Left ventricle myocardium inferior (tissue), 1 donor: ENCODE measurements around the gene ABCC9. TPM values are rescaled to one million over a fixed set of nuclear protein-coding genes. Genes with fewer than 3 reads are reported as not detected.

Source experiments
- DNase-seq: peaks from one replicate; pipeline ENCODE4 v3.0.0-alpha.2; 2020
- H3K27ac ChIP-seq: fragments of 200-600 bp; replicated peaks from 2 replicates; pipeline ENCODE4 v1.8.0; 2021
- H3K27me3 ChIP-seq: fragments of 200-600 bp; 2 replicates; pipeline ENCODE4 v1.8.0; 2021; ENCODE audit warnings: low read depth
- H3K36me3 ChIP-seq: fragments of 200-600 bp; 2 replicates; pipeline ENCODE4 v1.8.0; 2021
- H3K4me1 ChIP-seq: fragments of 200-600 bp; 2 replicates; pipeline ENCODE4 v1.8.0; 2021
- H3K4me3 ChIP-seq: fragments of 200-600 bp; 2 replicates; pipeline ENCODE4 v1.8.0; 2021; ENCODE audit warnings: mild to moderate bottlenecking, moderate library complexity
- H3K9me3 ChIP-seq: fragments of 200-600 bp; replicated peaks from 2 replicates; pipeline ENCODE4 v1.8.0; 2021
- CTCF ChIP-seq: fragments of 200-600 bp; IDR thresholded peaks from 2 replicates; pipeline ENCODE4 v1.8.0; 2021; ENCODE audit warnings: antibody characterized with exemption, mild to moderate bottlenecking, borderline replicate concordance
- intact Hi-C: fragments of 100-400 bp; cut with micrococcal nuclease; formaldehyde crosslinking; loops from one replicate; pipeline ENCODE4 v1.11.0; 2022
- total RNA-seq: library from RNA; stranded (reverse); fragmentation: NEBNext Ultra II Directional; extraction: Animal tissue kit (Norgen Biotek cat#: 25700); gene quantifications from one replicate; pipeline ENCODE4 v1.2.1, GENCODE V29; 2021
- donor health status: DM: no; HTN: yes; CAD: no; lungs with severe emphysema.

Gene ABCC9
- total RNA-seq, 1 donor from 2014 or later = 81.8 TPM

GRCh38 chr12:21759737-21760136 lies 181.5 kb downstream of the ABCC9 start:
- DNase-seq = no peak
- peaks cover 4% of the 10 kb centered on the region for H3K9me3 ChIP-seq
- H3K36me3 ChIP-seq = peaks cover under 1% of the 10 kb centered on the region
- no peak for TF ChIP-seq CTCF
- no peak overlapping the region for H3K27ac ChIP-seq
- intact Hi-C loops = no loop called here
- peaks cover 23% of the 10 kb centered on the region for H3K4me1 ChIP-seq
- no peaks in the 10 kb centered on the region for H3K27me3 ChIP-seq
- no peak overlapping the region for H3K4me3 ChIP-seq

- intact Hi-C loops = no loop called here
- no peak for TF ChIP-seq CTCF
- H3K27me3 ChIP-seq = no peaks in the 10 kb centered on the region
- no peak overlapping the region for H3K4me3 ChIP-seq
- H3K4me1 ChIP-seq = peaks cover 15% of the 10 kb centered on the region
- H3K36me3 ChIP-seq = no peaks in the 10 kb centered on the region
- H3K9me3 ChIP-seq = peaks cover 4% of the 10 kb centered on the region
- no peak for DNase-seq
- H3K27ac ChIP-seq = peak overlapping the region; percentile 19
Observed at GRCh38 chr12:21757735-21758134, 183.5 kb downstream of the ABCC9 start.

GRCh38 chr12:21756699-21757098 lies 184.5 kb downstream of the ABCC9 start:
- no peak for TF ChIP-seq CTCF
- Histone ChIP-seq H3K27ac (no peak overlapping the region), H3K4me1 (peaks cover 7% of the 10 kb centered on the region), H3K36me3 (no peaks in the 10 kb centered on the region), H3K9me3 (peaks cover 4% of the 10 kb centered on the region), H3K4me3 (no peak overlapping the region), H3K27me3 (no peaks in the 10 kb centered on the region)
- DNase-seq = no peak
- intact Hi-C loops = no loop called here

GRCh38 chr12:21751517-21751916 lies 189.7 kb downstream of the ABCC9 start:
- DNase-seq = no peak
- Histone ChIP-seq H3K4me1 (peaks cover 7% of the 10 kb centered on the region), H3K4me3 (no peak overlapping the region), H3K36me3 (no peaks in the 10 kb centered on the region), H3K27me3 (no peaks in the 10 kb centered on the region), H3K9me3 (no peaks in the 10 kb centered on the region), H3K27ac (peak overlapping the region; percentile 52)
- intact Hi-C loops = no loop called here
- no peak for TF ChIP-seq CTCF

Other genes with a start within 250 kb of the ABCC9 start
- 51.3 TPM for gene KCNJ8, start 166.7 kb downstream of the ABCC9 start, total RNA-seq
- 34.8 TPM for gene CMAS, start 104.8 kb upstream of the ABCC9 start, total RNA-seq